Measurements from ENCODE around the gene HOXC10.

HOXC10 gene

GRCh38 chr12:53950789-53951576 lies 34.0 kb upstream of the HOXC10 start:
- FAIRE-seq = no peak

GRCh38 chr12:53951577-53952334 lies 33.2 kb upstream of the HOXC10 start:
- no peak for FAIRE-seq

DNA sequence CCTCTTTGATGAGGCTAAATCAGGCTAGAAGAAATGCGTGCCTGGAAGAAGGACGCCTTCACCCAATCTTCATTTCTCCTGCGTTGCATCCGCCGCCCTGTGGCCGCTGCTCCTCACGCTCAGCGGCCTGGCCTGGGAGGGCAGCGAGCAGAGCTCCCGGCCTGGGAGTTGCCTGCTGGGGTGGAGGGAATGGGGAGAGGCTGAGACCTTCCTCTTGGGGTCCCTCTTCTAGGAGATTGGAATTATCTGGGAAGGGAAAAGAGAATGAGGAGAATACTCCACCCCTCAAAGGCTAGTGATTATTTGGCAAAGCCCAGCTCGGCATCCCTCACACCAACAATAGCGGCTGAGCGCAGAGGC lies 32.6 kb upstream of the HOXC10 start:
- no peak for FAIRE-seq

- no peak for FAIRE-seq
Measured at GRCh38 chr12:53952871-53953734, 31.8 kb upstream of the HOXC10 start.

DNA sequence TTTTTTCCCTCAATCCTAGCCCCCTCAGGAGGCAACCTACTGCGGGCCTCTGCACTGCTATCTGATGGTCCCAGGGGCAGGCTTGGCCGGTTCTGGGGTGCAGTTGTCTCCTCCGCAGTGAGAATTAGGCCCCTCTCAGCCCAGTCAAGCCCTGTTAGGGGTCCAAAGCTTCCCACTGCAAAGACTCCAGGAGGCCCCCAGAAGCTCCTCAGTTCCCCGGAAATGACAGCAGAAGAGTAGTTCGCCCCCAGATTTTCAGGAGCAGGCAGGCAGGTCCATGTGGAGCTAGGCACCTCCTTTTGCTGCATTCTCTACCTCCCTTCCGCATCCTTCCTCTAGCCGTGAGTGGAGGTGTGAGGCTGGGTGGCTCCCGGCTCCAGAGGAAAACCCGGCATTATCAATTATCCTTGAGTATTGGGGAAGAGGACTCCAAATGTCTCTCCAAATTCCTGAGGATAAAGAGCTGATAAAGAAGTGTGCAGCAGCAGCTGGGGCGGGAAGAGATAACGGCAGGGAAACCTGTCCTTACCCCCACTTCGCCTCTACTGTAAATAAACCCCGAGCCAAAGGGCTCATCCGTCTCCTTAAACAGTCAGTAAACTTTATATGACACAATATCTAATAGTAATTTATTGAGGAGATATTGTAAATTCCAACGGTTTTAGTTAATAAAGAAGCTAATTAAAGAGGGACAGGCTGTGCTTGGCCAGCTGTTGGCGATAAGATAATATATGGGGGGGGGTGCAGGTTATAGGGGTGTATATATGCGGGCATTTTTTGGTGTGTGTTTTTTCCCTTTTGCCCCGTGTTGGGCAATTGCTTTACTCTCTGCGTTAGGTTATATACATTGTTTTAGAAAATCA lies 30.9 kb upstream of the HOXC10 start:
- no peak for FAIRE-seq

DNA sequence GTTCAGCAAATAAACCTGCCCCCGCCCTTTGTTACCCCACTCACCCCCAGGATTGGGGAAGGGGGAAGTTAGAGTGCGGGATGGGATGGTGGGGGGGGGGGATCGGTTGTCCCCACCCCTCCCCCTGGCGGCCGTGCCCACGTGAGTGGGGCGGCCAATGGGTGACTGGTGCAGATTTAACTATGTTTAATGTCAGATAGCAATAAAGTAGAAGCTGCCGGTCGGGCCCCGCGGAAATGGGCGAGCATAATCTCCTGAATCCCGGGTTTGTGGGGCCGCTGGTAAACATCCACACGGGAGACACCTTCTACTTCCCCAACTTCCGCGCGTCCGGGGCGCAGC lies 30.3 kb upstream of the HOXC10 start, which contains the start of gene HOXC12:
Gene HOXC12 (plus strand): TSS at position 210 of the 342 bp plus-strand sequence. CDS start 27 bp downstream, at position 237.
- FAIRE-seq = no peak

- no peak for FAIRE-seq
Measured at GRCh38 chr12:53955036-53955775, 29.7 kb upstream of the HOXC10 start.

DNA sequence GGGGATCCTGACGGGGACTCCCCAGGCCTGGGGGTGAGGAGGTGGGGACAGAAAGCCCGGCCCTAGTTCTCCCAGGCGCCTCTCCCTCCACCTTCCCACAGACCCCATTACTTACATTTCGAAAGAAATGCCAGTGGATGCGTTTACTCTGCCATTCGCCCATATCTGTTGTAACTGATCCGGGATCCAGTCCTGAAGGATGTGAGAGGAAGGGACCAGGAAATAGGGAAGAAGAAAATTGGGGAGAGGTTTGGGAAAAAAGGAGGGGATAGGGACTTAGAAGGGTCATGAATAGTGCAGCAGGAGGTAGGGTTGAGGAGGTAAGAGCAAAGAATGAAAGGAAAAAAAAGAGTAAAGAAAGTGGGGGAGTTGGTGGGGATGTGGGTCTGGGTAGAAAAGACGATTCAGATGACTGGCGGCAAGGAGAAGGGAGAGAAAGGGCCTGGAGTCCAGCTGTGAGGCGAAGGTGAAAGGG lies 29.1 kb upstream of the HOXC10 start:
- no peak for FAIRE-seq

GRCh38 chr12:53956251-53956887 lies 28.6 kb upstream of the HOXC10 start:
- no peak for FAIRE-seq

GRCh38 chr12:53956914-53957536 lies 27.9 kb upstream of the HOXC10 start:
- FAIRE-seq = no peak

DNA sequence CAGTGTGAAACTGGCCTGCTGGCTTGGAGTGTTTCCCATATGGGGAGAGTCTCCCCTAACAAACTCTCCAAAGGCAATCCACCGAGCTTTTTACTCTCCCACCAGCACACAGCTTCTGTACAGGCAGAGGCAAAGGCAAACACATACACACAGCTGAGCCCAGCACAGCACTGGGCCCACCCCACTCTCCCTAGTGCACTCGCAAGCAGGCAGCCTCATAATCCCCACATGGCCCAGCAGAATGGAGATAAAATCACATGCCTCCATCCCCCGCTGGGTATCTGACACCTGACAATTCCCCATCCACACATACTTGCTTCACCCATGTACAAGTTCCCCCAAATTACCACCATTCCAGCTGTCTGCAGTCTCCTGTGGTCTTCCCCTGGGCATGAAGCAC lies 26.8 kb upstream of the HOXC10 start:
- FAIRE-seq = no peak

DNA sequence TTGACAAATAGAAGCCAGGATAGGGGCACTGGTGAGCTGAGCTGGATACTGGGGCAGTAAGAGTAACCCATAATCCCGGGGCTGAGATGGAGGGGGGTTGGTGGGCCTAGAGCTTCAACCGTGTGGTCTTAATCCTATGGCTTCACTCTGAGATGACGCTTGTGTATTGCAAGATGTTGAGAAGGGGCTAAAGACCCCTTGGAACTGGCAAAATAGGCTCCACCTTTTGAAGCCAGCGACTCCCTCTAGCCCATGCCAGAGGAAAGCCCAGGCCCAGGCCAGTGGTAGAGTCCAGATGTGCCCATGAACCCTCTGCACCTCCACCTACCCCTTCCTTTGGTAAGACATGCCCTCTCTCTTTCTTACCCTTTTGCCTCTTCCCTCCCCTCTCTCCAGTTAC lies 25.6 kb upstream of the HOXC10 start:
- no peak for FAIRE-seq

DNA sequence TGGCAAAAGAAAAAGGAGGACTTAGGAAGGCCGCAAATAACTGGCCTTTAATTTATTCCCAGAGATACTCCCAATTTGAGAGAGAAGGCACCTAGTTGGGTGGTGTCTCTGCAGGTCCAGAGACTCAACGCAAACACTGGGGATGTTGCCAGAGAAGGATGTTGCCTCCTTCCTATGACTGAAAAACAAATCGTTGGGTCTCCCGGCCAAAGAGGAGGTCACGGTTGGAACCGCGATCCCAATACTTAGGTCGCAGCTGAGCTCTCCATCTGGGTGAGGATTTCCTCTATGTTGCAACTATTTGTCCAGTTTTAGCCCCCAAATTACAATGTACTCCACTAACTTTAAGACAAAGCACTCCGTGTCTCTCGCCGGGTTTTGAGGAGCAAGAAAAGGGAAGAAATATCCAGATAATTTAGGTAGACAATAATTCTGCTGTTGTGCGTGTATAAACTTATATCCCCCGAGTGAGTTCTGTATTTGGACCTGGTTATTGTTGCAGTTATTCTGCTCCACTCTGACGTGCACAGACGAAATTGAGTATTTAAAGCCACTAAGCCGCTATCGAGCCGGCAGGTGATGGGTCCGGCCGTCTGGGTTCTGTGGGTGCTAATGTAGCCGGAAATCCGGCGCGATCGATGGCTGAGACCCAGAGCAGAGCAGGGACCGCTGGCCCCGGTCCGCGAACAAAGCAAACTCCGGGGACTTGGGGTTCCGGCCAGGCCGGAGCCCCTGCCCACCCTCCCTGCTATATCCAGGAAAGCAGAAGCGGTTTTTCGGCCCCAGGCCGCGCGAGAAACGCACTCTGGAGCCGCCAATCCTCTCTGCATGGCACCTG lies 24.5 kb upstream of the HOXC10 start:
- FAIRE-seq = no peak

- FAIRE-seq = no peak
Measured at GRCh38 chr12:53961025-53961761, 23.8 kb upstream of the HOXC10 start.

- FAIRE-seq = no peak
Measured at GRCh38 chr12:53963005-53963404, 21.9 kb upstream of the HOXC10 start.

DNA sequence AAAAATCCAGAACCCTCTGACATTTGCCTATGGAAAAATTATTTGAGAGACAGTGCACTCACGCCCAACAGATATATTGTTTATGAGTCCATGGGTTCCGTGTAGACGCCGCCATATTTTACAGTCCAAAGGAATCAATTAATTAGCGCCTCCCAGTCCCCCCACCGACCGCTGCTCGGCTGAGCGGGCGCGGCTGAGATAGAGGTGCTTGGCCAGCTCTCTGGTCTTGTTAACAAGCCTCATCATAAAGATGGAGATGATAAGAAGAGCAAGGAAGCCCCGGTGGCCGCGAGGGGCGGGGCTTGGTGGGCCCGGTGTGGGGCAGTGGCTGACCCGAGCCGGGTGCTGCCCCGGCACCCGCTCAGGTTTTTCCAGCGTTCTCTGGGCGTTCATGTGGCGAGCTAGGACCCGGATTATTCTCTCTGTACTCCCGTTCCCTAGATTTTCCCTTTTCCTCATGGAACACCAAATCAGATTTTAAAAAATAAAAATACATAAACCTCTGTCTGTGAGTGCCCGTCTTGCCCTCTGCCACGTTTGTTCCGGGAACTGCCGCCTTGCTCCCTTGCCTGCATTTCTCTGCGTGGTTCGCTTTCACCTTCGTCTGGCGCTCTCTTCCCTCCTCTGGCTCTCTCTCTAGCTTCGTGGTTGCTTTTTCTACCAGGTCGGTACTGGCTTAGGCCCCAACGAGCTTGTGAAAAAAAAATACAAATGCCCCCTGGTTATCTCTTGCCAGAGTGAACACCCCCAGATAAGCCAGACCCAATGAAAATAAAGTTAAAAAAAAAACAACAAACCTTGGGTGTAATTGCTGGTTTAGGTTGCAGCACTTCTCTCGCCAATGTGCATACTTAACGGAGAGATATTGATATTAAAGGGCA lies 21.3 kb upstream of the HOXC10 start:
- no peak for FAIRE-seq

DNA sequence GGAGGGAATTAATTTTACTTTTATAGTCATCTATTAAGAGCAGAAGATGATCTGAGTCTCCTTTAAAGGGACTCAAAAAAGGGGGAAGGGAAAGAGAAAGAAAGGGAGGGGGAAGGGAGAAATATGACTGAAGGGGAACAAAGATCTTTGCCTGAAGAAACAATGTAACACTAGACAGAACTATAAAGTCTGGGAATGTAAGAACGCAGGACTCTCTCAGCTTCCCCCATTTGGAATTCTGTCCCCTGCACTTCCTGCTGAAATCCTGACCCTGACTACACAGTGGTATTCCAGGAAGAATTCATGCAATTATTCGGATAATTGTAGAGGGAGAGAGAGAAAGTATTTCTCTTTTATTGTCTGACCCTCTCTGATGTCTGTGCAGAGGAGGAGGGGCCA lies 20.6 kb upstream of the HOXC10 start:
- FAIRE-seq = no peak

Measured in islet of Langerhans (tissue), 1 donor.